HG03432 (cell line): ENCODE results near the gene OR6P1.

Source experiments
- ATAC-seq: cut with Tn5 transposase; IDR thresholded peaks from one replicate; pipeline ENCODE4 v1.9.1; 2021; ENCODE audit warnings: mild to moderate bottlenecking, moderate library complexity; ENCODE audit not compliant: unreplicated experiment

The OR6P1 gene, protein sequence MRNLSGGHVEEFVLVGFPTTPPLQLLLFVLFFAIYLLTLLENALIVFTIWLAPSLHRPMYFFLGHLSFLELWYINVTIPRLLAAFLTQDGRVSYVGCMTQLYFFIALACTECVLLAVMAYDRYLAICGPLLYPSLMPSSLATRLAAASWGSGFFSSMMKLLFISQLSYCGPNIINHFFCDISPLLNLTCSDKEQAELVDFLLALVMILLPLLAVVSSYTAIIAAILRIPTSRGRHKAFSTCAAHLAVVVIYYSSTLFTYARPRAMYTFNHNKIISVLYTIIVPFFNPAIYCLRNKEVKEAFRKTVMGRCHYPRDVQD

GRCh38 chr1:158570480-158570879 lies at the start of gene OR6P1:
OR6P1 (minus strand) TSS chr1:158570580; CDS start chr1:158563604, 6,976 bp downstream.
- ATAC-seq = no peak

GRCh38 chr1:158613764-158614163 lies 43.4 kb upstream of the OR6P1 start:
- ATAC-seq = no peak

GRCh38 chr1:158611916-158612315 lies 41.5 kb upstream of the OR6P1 start:
- ATAC-seq = peak; percentile 56

DNA sequence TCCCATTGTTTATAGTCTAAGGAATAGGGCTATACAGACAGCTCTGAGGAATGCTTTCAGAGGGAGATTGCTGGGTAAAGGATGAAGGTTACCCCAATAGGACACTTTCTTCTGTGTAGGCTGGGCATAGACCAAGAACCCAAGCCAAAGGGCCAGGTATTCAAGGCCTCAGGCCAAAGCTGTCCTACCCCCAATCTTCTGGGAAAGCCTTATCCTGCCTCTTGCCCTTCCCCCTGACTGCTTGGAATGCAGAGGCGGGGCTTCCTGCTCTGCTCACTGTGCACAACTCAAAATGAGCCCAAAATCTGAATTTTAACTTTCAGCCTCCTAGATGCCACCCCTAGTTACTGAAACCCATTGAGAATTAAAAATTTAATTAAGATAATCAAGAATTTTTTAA lies 36.9 kb upstream of the OR6P1 start:
- no peak for ATAC-seq

DNA sequence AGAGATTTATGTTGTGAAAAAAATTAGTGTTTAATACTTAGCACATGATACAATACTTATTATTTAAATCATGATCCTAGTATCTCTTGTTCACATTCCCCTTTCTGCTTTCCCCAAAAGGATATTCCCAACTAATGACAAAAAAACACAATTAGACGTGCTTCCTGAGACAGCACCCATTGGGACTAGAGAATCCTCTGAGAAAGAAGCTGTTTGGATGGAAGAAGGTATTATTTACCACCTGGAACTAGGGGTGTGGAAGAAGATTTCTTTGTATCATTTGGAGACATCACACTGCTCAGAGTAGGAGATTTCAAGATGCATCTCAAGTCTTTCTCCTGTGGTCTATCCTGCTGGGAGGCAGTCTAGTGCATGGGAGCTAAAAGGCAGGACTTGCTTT lies 34.6 kb upstream of the OR6P1 start, which contains the start of gene OR10Z1:
OR10Z1 (plus strand) TSS at position 301 of the 400 bp plus-strand sequence. CDS start 1,171 bp downstream, outside the sequence.
- ATAC-seq = no peak

DNA sequence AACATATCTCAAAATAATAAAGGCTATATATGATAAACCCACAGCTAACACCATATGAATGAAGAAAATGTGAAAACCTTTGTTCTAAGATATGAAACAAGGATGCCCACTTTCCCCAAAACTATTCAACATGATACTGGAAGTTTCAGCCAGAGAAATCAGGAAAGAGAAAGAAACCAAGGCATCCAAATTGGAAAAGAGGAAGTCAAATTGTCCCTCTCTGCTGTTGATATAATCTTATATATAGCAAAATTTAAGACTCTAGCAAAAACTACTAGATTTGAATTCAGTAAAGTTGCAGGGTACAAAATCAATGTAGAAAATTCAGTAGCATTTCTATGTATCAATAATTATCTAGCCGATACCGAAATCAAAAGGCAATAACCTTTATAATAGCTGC lies 30.4 kb upstream of the OR6P1 start:
- ATAC-seq = no peak

- ATAC-seq = no peak
Measured at GRCh38 chr1:158586942-158587341, 16.6 kb upstream of the OR6P1 start.

GRCh38 chr1:158583962-158584361 lies 13.6 kb upstream of the OR6P1 start:
- no peak for ATAC-seq

GRCh38 chr1:158579733-158580132 lies 9.4 kb upstream of the OR6P1 start, which contains the start of gene OR10X1:
OR10X1 (minus strand) TSS chr1:158579899; CDS start chr1:158579899, 0 bp downstream.
- no peak for ATAC-seq

DNA sequence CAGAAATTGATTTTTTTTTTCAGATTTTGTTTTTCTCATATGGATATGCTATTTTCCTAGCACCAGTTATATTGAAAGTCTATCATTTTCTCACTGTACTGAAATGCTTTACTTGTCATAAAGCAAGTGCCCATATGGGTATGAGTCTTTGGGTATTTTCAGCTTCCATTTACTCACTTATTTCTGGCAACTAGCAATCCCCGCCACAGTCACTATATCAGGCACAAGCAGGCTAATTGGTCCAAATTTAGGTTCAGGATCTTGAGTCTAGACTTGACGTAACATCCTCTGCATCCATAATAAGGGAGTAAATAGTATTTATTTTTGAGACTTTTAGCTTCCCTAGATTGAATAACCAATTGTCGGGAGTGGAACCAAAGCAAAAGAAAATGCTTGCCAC lies 7.2 kb upstream of the OR6P1 start:
- no peak for ATAC-seq

DNA sequence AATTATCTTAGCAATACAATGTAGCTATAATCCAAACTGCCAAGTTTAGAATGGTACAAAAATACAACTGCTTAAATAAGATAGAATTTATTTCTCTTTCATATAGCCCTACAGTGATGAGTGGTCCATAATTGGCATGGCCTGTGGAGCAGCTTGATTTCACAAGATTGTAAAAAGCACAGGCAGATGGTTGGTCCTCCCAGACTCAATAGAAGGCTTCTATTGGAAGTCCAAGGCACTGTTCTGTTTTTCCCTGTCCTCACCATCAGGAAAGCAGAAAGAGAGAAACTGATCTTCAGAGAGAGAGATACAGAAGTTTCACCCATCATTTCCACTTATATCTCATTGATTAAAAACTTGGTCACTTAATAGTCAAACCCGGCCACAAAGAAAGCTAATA lies 1.8 kb upstream of the OR6P1 start:
- no peak for ATAC-seq

DNA sequence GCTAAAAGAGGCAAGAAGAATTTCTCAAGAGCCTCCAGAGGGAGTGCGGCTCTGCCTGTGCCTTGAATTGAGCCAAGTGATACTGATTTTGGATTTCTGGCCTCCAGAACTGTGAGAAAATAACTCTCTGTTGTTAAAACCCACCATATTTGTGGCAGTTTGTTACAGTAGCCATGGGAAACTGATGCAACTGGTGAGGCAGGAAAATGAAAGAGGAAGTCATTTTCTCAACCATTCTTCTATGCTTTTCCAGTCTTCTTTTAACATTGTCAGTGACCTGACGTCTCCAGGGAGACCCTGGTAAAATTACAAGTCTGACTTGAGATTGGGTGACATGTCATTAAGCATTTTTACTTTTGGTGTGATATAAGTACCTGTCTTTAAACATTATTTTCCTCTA lies 5.8 kb downstream of the OR6P1 start:
- no peak for ATAC-seq

- ATAC-seq = no peak
Measured at GRCh38 chr1:158563853-158564252, 6.5 kb downstream of the OR6P1 start.

DNA sequence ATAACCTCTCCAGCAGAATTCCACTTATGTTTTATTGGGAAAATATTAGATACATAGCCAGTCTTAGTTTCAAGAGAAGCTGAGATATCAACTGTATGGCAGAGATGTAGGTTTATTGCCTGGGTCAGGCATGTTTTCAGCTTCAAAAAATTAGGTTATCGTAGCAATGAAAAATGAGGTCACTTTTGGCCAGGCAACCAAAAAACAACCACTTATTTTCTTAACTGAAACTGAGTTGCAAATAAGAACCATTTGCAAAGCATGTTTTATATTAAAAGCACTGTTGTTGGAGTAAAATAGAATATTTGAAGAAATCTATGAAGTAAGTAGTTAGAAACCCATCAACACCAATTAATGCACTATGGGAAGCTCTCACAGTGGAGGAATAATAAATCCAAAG lies 10.7 kb downstream of the OR6P1 start:
- no peak for ATAC-seq

- ATAC-seq = no peak
Measured at GRCh38 chr1:158554352-158554751, 16.0 kb downstream of the OR6P1 start, which contains the start of gene OR6Y1. OR6Y1 (minus strand) TSS chr1:158554405; CDS start chr1:158548105, 6,300 bp downstream.

- no peak for ATAC-seq
Measured at GRCh38 chr1:158552296-158552695, 18.1 kb downstream of the OR6P1 start.

DNA sequence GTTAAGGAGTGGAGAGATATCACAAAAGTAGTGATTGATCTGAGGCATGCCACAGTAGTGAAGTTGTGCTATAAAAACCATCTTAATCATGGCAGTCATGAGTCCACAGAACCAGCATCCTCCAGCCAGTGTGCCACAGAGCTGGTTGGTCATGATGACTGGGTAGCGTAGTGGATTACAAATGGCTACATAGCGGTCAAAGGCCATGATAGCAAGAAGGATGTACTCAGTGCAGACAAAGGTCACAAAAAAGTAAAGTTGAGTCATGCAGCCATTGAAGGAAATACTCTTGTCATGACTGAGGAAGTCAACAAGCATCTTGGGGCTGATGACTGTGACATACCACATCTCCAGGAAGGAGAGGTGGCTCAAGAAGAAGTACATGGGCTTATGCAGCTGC lies 22.8 kb downstream of the OR6P1 start:
- ATAC-seq = no peak

DNA sequence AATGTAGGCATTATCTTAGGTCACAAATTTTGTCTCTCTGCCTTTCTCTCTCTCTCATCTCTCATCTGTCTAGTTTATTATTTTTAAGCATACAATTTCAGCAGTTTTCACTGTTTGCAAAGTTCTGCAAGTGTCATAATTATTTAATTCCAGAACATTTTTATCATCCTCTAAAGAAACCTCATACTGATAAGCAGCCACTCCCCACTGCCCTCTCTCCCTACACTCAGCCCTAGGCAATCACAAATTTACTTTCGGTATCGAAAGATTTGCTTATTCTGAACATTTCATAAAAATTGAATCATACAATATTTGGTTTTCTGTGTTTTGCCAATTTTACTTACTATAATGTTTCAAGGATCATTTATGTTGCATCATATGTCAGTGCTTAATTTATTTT lies 32.8 kb downstream of the OR6P1 start:
- no peak for ATAC-seq

- ATAC-seq = no peak
Measured at GRCh38 chr1:158534496-158534895, 35.9 kb downstream of the OR6P1 start.

GRCh38 chr1:158527190-158527815 lies 43.1 kb downstream of the OR6P1 start:
- ATAC-seq = no peak

GRCh38 chr1:158521666-158522058 lies 48.7 kb downstream of the OR6P1 start:
- no peak for ATAC-seq

- no peak for ATAC-seq
Measured at GRCh38 chr1:158520955-158521665, 49.3 kb downstream of the OR6P1 start.
